ENCODE measurements around the gene SNX9. TPM values are rescaled to one million over a fixed set of nuclear protein-coding genes. Genes with fewer than 3 reads are reported as not detected.
A peak's percentile ranks its signal among the peaks of the same experiment; 100 is the strongest.

Gene SNX9
- total and polyA plus RNA-seq, 2 of the 8 experiments (the other 6 are each of a cell fraction or from before 2014, with no cell fraction given), result 11.8 to 23.2 TPM

GRCh38 chr6:157985378-157986155, 162.5 kb downstream of the SNX9 start:
- FAIRE-seq (no peak), DNase-seq (ENCODE audit: low read depth in 1 of 2, low spot score in 2 of 2) (no peak)
- POLR2A ChIA-PET (ENCODE audit: partially characterized antibody), result interaction anchor here (0.7 to 1.5 kb wide), 3 partner anchors 10 to 86 kb away, joined by 4 to 5 read pairs (median 5); no protein-coding TSS in a partner anchor
- Histone ChIP-seq H3K23ac (ENCODE audit: insufficient read length) (no peak overlapping the region), H4K5ac (ENCODE audit: insufficient read length, low read depth, low read length) (no peak overlapping the region), H3K27ac (ENCODE audit: low read depth, low read length) (no peak overlapping the region), H3K4me3 (ENCODE audit: extremely low read depth in 1 of 4, insufficient read depth in 2 of 4, low read depth in 3 of 4, low read length in 4 of 4) (no peak overlapping the region), H4K8ac (ENCODE audit: extremely low read depth, insufficient read depth, low read length) (no peak overlapping the region), H2BK12ac (ENCODE audit: low read depth, low read length) (no peak overlapping the region), H2BK5ac (ENCODE audit: low read depth, low read length) (no peak overlapping the region), H3K79me1 (ENCODE audit: low read depth, low read length) (peaks cover 3% of the 10 kb centered on the region), H2AK5ac (ENCODE audit: low read depth, low read length) (peak overlapping the region; percentile 7; the same call in 1 of the 2 replicates), H2BK15ac (ENCODE audit: low read length) (no peak overlapping the region), H3K36me3 (ENCODE audit: control insufficient read depth in 2 of 4, insufficient read depth in 4 of 4, low read length in 3 of 4) (no peaks in the 10 kb centered on the region), H4K20me1 (replicated peaks in 1 of 2; ENCODE audit: control insufficient read depth in 1 of 2, insufficient read depth in 2 of 2, low read length in 2 of 2) (no peaks in the 10 kb centered on the region), H3K4me2 (ENCODE audit: insufficient read depth in 1 of 2, low read depth in 2 of 2, low read length in 2 of 2) (peak overlapping the region in 1 of 2 experiments; percentile 11; a peak in 1 of 4 replicates), H3K23me2 (ENCODE audit: low read depth, low read length) (peaks cover 5% of the 10 kb centered on the region; the same call in 1 of the 2 replicates), H3K4me1 (replicated peaks in 1 of 4; ENCODE audit: control insufficient read depth in 3 of 4, insufficient read depth in 4 of 4, low read length in 3 of 4) (peaks cover 11 to 36% (median 25%) of the 10 kb centered on the region in 4 experiments), H2AFZ (ENCODE audit: low read length) (no peak overlapping the region), H3K56ac (replicated peaks; ENCODE audit: insufficient read length, low read depth, low read length) (no peak overlapping the region), H3K27me3 (replicated peaks in 1 of 4; ENCODE audit: control insufficient read depth in 3 of 4, extremely low read depth in 1 of 4, insufficient read depth in 3 of 4, low read length in 3 of 4) (peaks cover 0 to 8% (median 7%) of the 10 kb centered on the region in 4 experiments; a peak in 5 of 7 replicates), H2BK120ac (replicated peaks; ENCODE audit: low read depth, low read length) (no peak overlapping the region), H3K4ac (replicated peaks; ENCODE audit: insufficient read length, low read depth, low read length) (peak overlapping the region; percentile 14), H3K9me3 (ENCODE audit: insufficient read depth in 2 of 2, low read depth in 1 of 2, low read length in 1 of 2) (no peaks in the 10 kb centered on the region), H3K79me2 (ENCODE audit: control insufficient read depth in 1 of 2, insufficient read depth in 2 of 2, low read length in 2 of 2) (peaks cover 0 to 40% of the 10 kb centered on the region in 2 experiments; a peak in 2 of 4 replicates), H4K91ac (replicated peaks; ENCODE audit: insufficient read length, low read length) (no peak overlapping the region), H3K9ac (replicated peaks in 1 of 4; ENCODE audit: extremely low read depth in 1 of 4, low read depth in 3 of 4, low read length in 3 of 4) (no peak overlapping the region), H2BK20ac (ENCODE audit: low read length) (no peak overlapping the region), H3K14ac (ENCODE audit: insufficient read length) (no peak overlapping the region), H3K18ac (ENCODE audit: extremely low read depth, low read length) (no peak overlapping the region)
- no peak for TF ChIP-seq PHF8 (conservative IDR thresholded peaks at IDR 0.05; ENCODE audit: low read depth, low read length)
- TF ChIP-seq POLR2AphosphoS5 (IDR thresholded peaks at IDR 0.05; ENCODE audit: low read depth, low read length), result no peak
- no peak for TF ChIP-seq CHD2 (IDR thresholded peaks at IDR 0.05; ENCODE audit: low read length)
- TF ChIP-seq RBBP5 (IDR thresholded peaks at IDR 0.05; ENCODE audit: borderline replicate concordance, low read depth, low read length), result no peak
- TF ChIP-seq SP1 (IDR thresholded peaks at IDR 0.05; ENCODE audit: low read depth, low read length), result no peak
- TF ChIP-seq, protein P1, sequence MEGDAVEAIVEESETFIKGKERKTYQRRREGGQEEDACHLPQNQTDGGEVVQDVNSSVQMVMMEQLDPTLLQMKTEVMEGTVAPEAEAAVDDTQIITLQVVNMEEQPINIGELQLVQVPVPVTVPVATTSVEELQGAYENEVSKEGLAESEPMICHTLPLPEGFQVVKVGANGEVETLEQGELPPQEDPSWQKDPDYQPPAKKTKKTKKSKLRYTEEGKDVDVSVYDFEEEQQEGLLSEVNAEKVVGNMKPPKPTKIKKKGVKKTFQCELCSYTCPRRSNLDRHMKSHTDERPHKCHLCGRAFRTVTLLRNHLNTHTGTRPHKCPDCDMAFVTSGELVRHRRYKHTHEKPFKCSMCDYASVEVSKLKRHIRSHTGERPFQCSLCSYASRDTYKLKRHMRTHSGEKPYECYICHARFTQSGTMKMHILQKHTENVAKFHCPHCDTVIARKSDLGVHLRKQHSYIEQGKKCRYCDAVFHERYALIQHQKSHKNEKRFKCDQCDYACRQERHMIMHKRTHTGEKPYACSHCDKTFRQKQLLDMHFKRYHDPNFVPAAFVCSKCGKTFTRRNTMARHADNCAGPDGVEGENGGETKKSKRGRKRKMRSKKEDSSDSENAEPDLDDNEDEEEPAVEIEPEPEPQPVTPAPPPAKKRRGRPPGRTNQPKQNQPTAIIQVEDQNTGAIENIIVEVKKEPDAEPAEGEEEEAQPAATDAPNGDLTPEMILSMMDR (IDR thresholded peaks at IDR 0.05; ENCODE audit: control extremely low read depth in 1 of 3, insufficient read depth in 1 of 3, low read depth in 1 of 3, low read length in 3 of 3), result no peak
- CTCF ChIA-PET (ENCODE audit: partially characterized antibody), result interaction anchor here (1.7 kb wide), 1 partner anchor 41 kb away, joined by 5 read pairs; no protein-coding TSS in a partner anchor
- 67% methylated on average over 13 of the region's 13 CpGs; no CpG with 5 or more reads in 1 of the 2 experiments for WGBS, 2 experiments (ENCODE audit: extremely low coverage in 1 of 2, insufficient coverage in 1 of 2, insufficient read length in 1 of 2, insufficient replicate concordance in 2 of 2, low coverage in 1 of 2, low lambda C conversion rate in 2 of 2, missing lambda C conversion rate in 1 of 2)

All from H1 (cell line).